A549 (cell line): Measurements from ENCODE around the gene TBX2. TPM values are rescaled to one million over a fixed set of nuclear protein-coding genes. Genes with fewer than 3 reads are reported as not detected.

Experiments used
- ATAC-seq, 2 experiments: fragments of 200-7000 bp in 1 of 2; fragments of >200 bp in 1 of 2; cut with Nextera tagmentation in 1 of 2; cut with Tn5 transposase in 1 of 2; 3 replicates each; pipeline versions ENCODE4 v1.8.0 to v1.9.1; 2018 to 2020; ENCODE audit warnings: mild to moderate bottlenecking in 1 of 2, moderate library complexity in 1 of 2
- CTCF ChIA-PET: fragments of 300-600 bp; sonication (Branson Sonifier 250); formaldehyde crosslinking; extraction: SDS; loops from one replicate; lab custom pipeline; 2021; ENCODE audit warnings: antibody characterized with exemption, inconsistent platforms; lab: Yijun Ruan, JAX
- POLR2A ChIA-PET: fragments of 350-600 bp; formaldehyde crosslinking; extraction: SDS; loops from one replicate; lab custom pipeline; 2021; ENCODE audit warnings: antibody characterized with exemption, inconsistent platforms; lab: Yijun Ruan, JAX
- DNase-seq, 2 experiments: peaks; one replicate each; pipeline versions ENCODE4 v3.0.0 to v3.0.0-alpha.2; 2011 to 2016; ENCODE audit warnings: low read depth in 1 of 2, low spot score in 1 of 2
- FAIRE-seq: peaks from 2 replicates; lab custom pipeline; 2011; peaks lifted over from hg19 to GRCh38; lab: Jason Lieb, UNC
- H3K27ac ChIP-seq, 2 experiments: fragments of >200 bp; sonication (Bioruptor Twin); formaldehyde crosslinking; 3 replicates each; pipeline ENCODE4 v1.5.1; 2016 to 2017
- H3K4me1 ChIP-seq: fragments of >200 bp; sonication (Bioruptor Twin); formaldehyde crosslinking; 3 replicates; pipeline ENCODE4 v1.6.1; 2016
- H3K4me2 ChIP-seq: fragments of >200 bp; sonication (Bioruptor Twin); formaldehyde crosslinking; 3 replicates; pipeline ENCODE4 v1.6.1; 2016
- H3K4me3 ChIP-seq: fragments of >200 bp; sonication (Bioruptor Twin); formaldehyde crosslinking; 3 replicates; pipeline ENCODE4 v1.5.1; 2016
- H3K9me3 ChIP-seq: fragments of >200 bp; sonication (Bioruptor Twin); formaldehyde crosslinking; 3 replicates; pipeline ENCODE4 v1.6.1; 2016
- CHD2 ChIP-seq: fragments of 150-350 bp; IDR thresholded peaks from 2 replicates; pipeline ENCODE4 v1.6.1; 2014; ENCODE audit warnings: low read length; ENCODE audit not compliant: partially characterized antibody
- CHD4 ChIP-seq: fragments of 200-600 bp; sonication (generic); IDR thresholded peaks from 2 replicates; pipeline ENCODE4 v1.6.1; 2016; ENCODE audit warnings: antibody characterized with exemption, mild to moderate bottlenecking, borderline replicate concordance
- EHF ChIP-seq: fragments of 250-450 bp; sonication (Bioruptor Pico); IDR thresholded peaks from 2 replicates; pipeline ENCODE4 v1.5.0; 2020; ENCODE audit warnings: mild to moderate bottlenecking
- EHMT2 ChIP-seq: fragments of 200-600 bp; sonication (generic); IDR thresholded peaks from 2 replicates; pipeline ENCODE4 v1.6.1; 2016; ENCODE audit warnings: antibody characterized with exemption, low read depth, mild to moderate bottlenecking, moderate library complexity
- ESRRA ChIP-seq: fragments of 150-350 bp; IDR thresholded peaks from 2 replicates; pipeline ENCODE4 v1.6.1; 2014; ENCODE audit warnings: mild to moderate bottlenecking, low read length, borderline replicate concordance
- FOSL2 ChIP-seq, 2 experiments: fragments of 450-650 bp in 1 of 2; fragments of >200 bp in 1 of 2; sonication (Bioruptor Twin) in 1 of 2; formaldehyde crosslinking; IDR thresholded peaks; 2 replicates each; pipeline versions ENCODE4 v1.5.0 to v1.6.1; 2016 to 2020; ENCODE audit warnings: mild to moderate bottlenecking in 1 of 2, moderate library complexity in 1 of 2
- HDAC2 ChIP-seq: fragments of 200-600 bp; sonication (generic); IDR thresholded peaks from 2 replicates; pipeline ENCODE4 v1.6.1; 2016
- HOXA7 ChIP-seq: fragments of 250-450 bp; sonication (Bioruptor Pico); IDR thresholded peaks from 2 replicates; pipeline ENCODE4 v1.5.0; 2020; ENCODE audit warnings: mild to moderate bottlenecking, moderate library complexity
- KDM5A ChIP-seq: fragments of 200-600 bp; sonication (generic); IDR thresholded peaks from 2 replicates; pipeline ENCODE4 v1.6.1; 2016; ENCODE audit warnings: antibody characterized with exemption, mild to moderate bottlenecking
- MYC ChIP-seq: IDR thresholded peaks from 2 replicates; pipeline ENCODE4 v1.6.1; 2012; ENCODE audit warnings: mild to moderate bottlenecking, inconsistent platforms, low read length, improper control_type of control experiment, borderline replicate concordance
- NFE2L2 ChIP-seq: fragments of 150-350 bp; conservative IDR thresholded peaks from 2 replicates; pipeline ENCODE4 v1.6.1; 2014; ENCODE audit warnings: low read length
- RARB ChIP-seq: fragments of 250-450 bp; sonication (Bioruptor Pico); IDR thresholded peaks from 2 replicates; pipeline ENCODE4 v1.8.0; 2021; ENCODE audit warnings: mild to moderate bottlenecking, moderate library complexity
- RCOR1 ChIP-seq: fragments of 150-350 bp; IDR thresholded peaks from 2 replicates; pipeline ENCODE4 v1.6.1; 2014; ENCODE audit warnings: antibody characterized with exemption, low read length, low read depth
- REST ChIP-seq: fragments of 200-600 bp; sonication (generic); IDR thresholded peaks from 2 replicates; pipeline ENCODE4 v1.6.1; 2016; ENCODE audit warnings: antibody characterized with exemption, mild to moderate bottlenecking, moderate library complexity
- RFX5 ChIP-seq: fragments of 450-650 bp; IDR thresholded peaks from 2 replicates; pipeline ENCODE4 v1.7.1; 2014; ENCODE audit warnings: antibody characterized with exemption, mild to moderate bottlenecking, moderate library complexity
- SMC3 ChIP-seq: fragments of >200 bp; sonication (Bioruptor Twin); formaldehyde crosslinking; IDR thresholded peaks from 3 replicates; pipeline ENCODE4 v1.6.1; 2018; ENCODE audit warnings: inconsistent platforms
- SREBF2 ChIP-seq: fragments of 450-650 bp; IDR thresholded peaks from 2 replicates; pipeline ENCODE4 v1.6.1; 2014; ENCODE audit warnings: mild to moderate bottlenecking, moderate library complexity
- ZC3H11A ChIP-seq: fragments of 450-650 bp; IDR thresholded peaks from 2 replicates; pipeline ENCODE4 v1.6.1; 2014; ENCODE audit warnings: antibody characterized with exemption, mild to moderate bottlenecking
- ZNF302 ChIP-seq: fragments of 250-450 bp; sonication (Bioruptor Pico); IDR thresholded peaks from 2 replicates; pipeline ENCODE4 v1.9.0; 2021; ENCODE audit warnings: inconsistent platforms, mild to moderate bottlenecking, moderate library complexity
- ZSCAN20 ChIP-seq: fragments of 250-450 bp; sonication (Bioruptor Pico); IDR thresholded peaks from 2 replicates; pipeline ENCODE4 v1.8.0; 2022; ENCODE audit warnings: mild to moderate bottlenecking, moderate library complexity
- WGBS: methylation state at CpG from one replicate; pipeline ENCODE4 v1.1.6; 2017; ENCODE audit errors: missing lambda C conversion rate; 5-methylcytosine and 5-hydroxymethylcytosine counted together
- polyA plus RNA-seq, 4 experiments: library from polyadenylated mRNA; depleted of rRNA in 3 of 4; stranded (reverse); fragments of >200 nt; fragmentation: RNase III in 1 of 4; extraction: RNeasy Plus Mini Kit Qiagen cat#74134 plus additional on column Dnase treatment in 1 of 4; gene quantifications; 2 replicates in 3 of 4; 3 replicates in 1 of 4; pipeline ENCODE4 v1.2.3, GENCODE V29; 2011 to 2017
- TF ChIP-seq, protein P1 (sequence below): fragments of 150-350 bp; IDR thresholded peaks from 2 replicates; pipeline ENCODE4 v1.6.1; 2014; ENCODE audit warnings: low read depth, mild to moderate bottlenecking, low read length
- TF ChIP-seq, protein P2 (sequence below): IDR thresholded peaks from 2 replicates; pipeline ENCODE4 v1.6.1; 2012; ENCODE audit warnings: low read depth, borderline replicate concordance
- TF ChIP-seq, protein P3 (sequence below): fragments of >200 bp; sonication (Bioruptor Twin); formaldehyde crosslinking; IDR thresholded peaks from 3 replicates; pipeline ENCODE4 v1.5.1; 2016

Gene TBX2
- polyA plus RNA-seq, 2 of the 4 experiments (the other 2 are of a cell fraction) = 0.71 to 2.3 TPM

GRCh38 chr17:61371606-61372005 is 28.0 kb upstream of the TBX2 start:
- no peak for ATAC-seq
- no peak for FAIRE-seq
- Histone ChIP-seq H3K27ac (no peak overlapping the region), H3K4me3 (no peak overlapping the region), H3K4me1 (no peaks in the 10 kb centered on the region), H3K4me2 (no peak overlapping the region), H3K9me3 (no peaks in the 10 kb centered on the region)
- ChIA-PET POLR2A (no interaction called here), CTCF (interaction anchor here (0.6 to 1.4 kb wide), 5 partner anchors 10 to 78 kb away, joined by 3 to 4 read pairs (median 3); no protein-coding TSS in a partner anchor)
- no peak for TF ChIP-seq CHD2
- TF ChIP-seq, protein P1, sequence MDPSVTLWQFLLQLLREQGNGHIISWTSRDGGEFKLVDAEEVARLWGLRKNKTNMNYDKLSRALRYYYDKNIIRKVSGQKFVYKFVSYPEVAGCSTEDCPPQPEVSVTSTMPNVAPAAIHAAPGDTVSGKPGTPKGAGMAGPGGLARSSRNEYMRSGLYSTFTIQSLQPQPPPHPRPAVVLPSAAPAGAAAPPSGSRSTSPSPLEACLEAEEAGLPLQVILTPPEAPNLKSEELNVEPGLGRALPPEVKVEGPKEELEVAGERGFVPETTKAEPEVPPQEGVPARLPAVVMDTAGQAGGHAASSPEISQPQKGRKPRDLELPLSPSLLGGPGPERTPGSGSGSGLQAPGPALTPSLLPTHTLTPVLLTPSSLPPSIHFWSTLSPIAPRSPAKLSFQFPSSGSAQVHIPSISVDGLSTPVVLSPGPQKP = no peak
- TF ChIP-seq RCOR1 = no peak
- no peak for TF ChIP-seq SMC3
- TF ChIP-seq, protein P2, sequence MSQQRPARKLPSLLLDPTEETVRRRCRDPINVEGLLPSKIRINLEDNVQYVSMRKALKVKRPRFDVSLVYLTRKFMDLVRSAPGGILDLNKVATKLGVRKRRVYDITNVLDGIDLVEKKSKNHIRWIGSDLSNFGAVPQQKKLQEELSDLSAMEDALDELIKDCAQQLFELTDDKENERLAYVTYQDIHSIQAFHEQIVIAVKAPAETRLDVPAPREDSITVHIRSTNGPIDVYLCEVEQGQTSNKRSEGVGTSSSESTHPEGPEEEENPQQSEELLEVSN = no peak
- no peak for TF ChIP-seq ZSCAN20 (CRISPR knock-in tag)
- no peak for TF ChIP-seq CHD4
- DNase-seq = no peak
- 85% methylated on average over 8 of the region's 8 CpGs for WGBS

DNA sequence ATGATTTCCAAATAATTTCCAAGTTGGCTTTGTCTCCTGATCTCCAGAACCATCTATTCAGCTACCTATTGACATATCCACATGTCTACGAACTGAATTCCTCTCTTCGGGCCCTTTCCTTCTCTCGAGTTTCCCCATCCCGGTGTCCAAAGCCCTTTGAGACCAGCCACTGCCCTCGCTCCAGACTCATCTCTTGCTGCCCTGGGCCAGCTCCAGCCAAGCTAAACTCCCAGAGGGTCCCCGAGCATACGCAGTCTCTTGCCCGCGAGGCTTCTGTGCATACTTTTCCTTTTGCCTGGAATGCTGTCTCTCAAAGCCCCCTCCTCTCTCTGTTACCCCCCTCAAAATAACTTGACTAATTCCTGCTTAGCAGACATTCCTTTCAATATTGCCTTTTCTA is 27.2 kb upstream of the TBX2 start:
- FAIRE-seq = no peak
- POLR2A ChIA-PET = no interaction called here
- Histone ChIP-seq H3K9me3 (no peaks in the 10 kb centered on the region), H3K4me2 (no peak overlapping the region), H3K4me1 (no peaks in the 10 kb centered on the region), H3K4me3 (no peak overlapping the region), H3K27ac (no peak overlapping the region)
- TF ChIP-seq RARB (CRISPR knock-in tag) = no peak
- no peak for TF ChIP-seq ZNF302 (CRISPR knock-in tag)
- no peak for TF ChIP-seq SREBF2
- no peak for TF ChIP-seq CHD4
- TF ChIP-seq HDAC2 = no peak
- no peak for TF ChIP-seq NFE2L2
- TF ChIP-seq ESRRA = no peak
- no peak for TF ChIP-seq EHMT2
- TF ChIP-seq EHF = no peak
- no peak for TF ChIP-seq FOSL2 (IDR thresholded peaks at IDR 0.05)
- no peak for TF ChIP-seq FOSL2 (CRISPR knock-in tag; IDR thresholded peaks at IDR 0.05)
- TF ChIP-seq KDM5A = no peak
- TF ChIP-seq, protein P3, sequence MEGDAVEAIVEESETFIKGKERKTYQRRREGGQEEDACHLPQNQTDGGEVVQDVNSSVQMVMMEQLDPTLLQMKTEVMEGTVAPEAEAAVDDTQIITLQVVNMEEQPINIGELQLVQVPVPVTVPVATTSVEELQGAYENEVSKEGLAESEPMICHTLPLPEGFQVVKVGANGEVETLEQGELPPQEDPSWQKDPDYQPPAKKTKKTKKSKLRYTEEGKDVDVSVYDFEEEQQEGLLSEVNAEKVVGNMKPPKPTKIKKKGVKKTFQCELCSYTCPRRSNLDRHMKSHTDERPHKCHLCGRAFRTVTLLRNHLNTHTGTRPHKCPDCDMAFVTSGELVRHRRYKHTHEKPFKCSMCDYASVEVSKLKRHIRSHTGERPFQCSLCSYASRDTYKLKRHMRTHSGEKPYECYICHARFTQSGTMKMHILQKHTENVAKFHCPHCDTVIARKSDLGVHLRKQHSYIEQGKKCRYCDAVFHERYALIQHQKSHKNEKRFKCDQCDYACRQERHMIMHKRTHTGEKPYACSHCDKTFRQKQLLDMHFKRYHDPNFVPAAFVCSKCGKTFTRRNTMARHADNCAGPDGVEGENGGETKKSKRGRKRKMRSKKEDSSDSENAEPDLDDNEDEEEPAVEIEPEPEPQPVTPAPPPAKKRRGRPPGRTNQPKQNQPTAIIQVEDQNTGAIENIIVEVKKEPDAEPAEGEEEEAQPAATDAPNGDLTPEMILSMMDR = no peak
- TF ChIP-seq REST = no peak
- no peak for TF ChIP-seq MYC
- TF ChIP-seq HOXA7 (CRISPR knock-in tag) = no peak
- TF ChIP-seq SMC3 = no peak
- TF ChIP-seq ZC3H11A = no peak
- no peak for TF ChIP-seq RFX5
- no peak for DNase-seq
- CTCF ChIA-PET = interaction anchor here (0.9 to 1.4 kb wide), 2 partner anchors 11 to 18 kb away, joined by 3 to 4 read pairs; no protein-coding TSS in a partner anchor
- no peak for ATAC-seq
- WGBS = 94% methylated on average over 9 of the region's 9 CpGs
